IPS-15b (cell line): ENCODE data around the gene DDX39A.
"Not testable (repeated sequence)": the region's sequence is repeated elsewhere in the genome, so short reads cannot be mapped to it uniquely, and the experiment has no call there.

Experiments used
- H3K27me3 ChIP-seq: one replicate; pipeline ENCODE4 v1.6.1; 2013; ENCODE audit warnings: low read length; ENCODE audit not compliant: control insufficient read depth, insufficient read depth
- H3K36me3 ChIP-seq: one replicate; pipeline ENCODE4 v1.6.1; 2013; ENCODE audit warnings: low read length; ENCODE audit not compliant: control insufficient read depth, insufficient read depth
- H3K4me1 ChIP-seq: one replicate; pipeline ENCODE4 v1.6.1; 2013; ENCODE audit warnings: mild to moderate bottlenecking, low read length; ENCODE audit not compliant: control insufficient read depth, insufficient read depth
- H3K4me3 ChIP-seq: one replicate; pipeline ENCODE4 v1.5.1; 2013; ENCODE audit warnings: low read depth, low read length
- H3K9ac ChIP-seq: one replicate; pipeline ENCODE4 v1.6.1; 2013; ENCODE audit warnings: low read depth, mild to moderate bottlenecking, low read length
- H3K9me3 ChIP-seq: one replicate; pipeline ENCODE4 v1.6.1; 2013; ENCODE audit warnings: mild to moderate bottlenecking, low read length; ENCODE audit not compliant: control insufficient read depth, insufficient read depth

DDX39A gene

DNA sequence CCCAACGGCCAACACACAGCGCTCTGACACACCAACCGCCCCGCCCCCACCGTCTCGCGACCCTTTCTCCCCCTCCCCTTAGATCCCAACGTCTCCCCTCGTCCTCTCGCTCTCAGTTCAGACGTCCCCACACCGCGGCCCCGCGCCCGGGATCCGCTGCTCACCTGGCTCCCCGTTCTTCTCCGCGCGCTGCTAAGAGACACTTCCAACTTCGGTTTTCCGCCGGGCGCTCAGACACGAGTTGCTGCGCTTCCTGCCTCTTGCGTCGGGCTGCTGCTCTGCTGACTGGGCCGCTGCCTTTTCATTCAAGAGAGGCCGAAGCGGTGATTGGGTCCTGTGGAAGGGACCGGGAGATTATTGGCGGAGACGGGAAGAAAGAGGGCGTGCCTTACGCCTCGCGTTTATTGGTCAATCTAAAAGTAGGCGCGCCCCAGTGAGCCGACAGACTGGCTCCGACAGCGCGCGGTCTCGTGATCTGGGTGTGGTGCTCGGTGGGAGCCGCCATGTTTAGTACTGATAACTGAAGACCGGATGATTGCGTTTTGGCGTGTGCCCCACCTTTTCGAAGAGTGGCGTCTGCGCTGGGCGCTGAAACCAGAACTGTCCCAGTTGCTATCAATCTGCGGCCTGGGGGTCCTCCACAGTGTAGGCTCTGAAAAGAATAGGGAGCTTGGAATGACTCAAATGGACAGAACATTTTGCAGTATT lies at the start of gene DDX39A:
DDX39A (minus strand) TSS at position 236 of the 708 bp plus-strand sequence. CDS start 6,121 bp downstream, outside the sequence.
- H3K9me3 ChIP-seq: no peaks in the 10 kb centered on the region
- peak within 1 kb of the TSS; percentile 76 for H3K9ac ChIP-seq
- H3K36me3 ChIP-seq: peaks cover 8% of the 10 kb centered on the region
- no peaks in the 10 kb centered on the region for H3K27me3 ChIP-seq
- H3K4me1 ChIP-seq: peaks cover 3% of the 10 kb centered on the region
- H3K4me3 ChIP-seq: peak within 1 kb of the TSS; percentile 87

DNA sequence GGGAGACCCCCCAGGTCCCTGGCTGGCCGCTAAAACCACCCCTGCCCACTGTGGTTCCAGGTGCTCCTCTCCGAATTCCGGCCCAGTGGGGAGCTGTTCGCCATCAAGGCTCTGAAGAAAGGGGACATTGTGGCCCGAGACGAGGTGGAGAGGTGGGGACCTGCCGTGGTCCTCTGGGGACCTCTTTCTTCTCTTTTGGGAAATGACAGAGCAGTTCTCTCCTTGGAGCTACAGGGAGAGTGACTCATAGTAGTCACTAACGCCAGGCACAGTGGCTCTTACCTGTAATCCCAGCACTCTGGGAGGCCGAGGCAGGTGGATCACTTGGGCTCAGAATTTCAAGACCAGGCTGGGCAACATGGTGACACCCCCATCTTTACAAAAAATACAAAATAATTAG lies 48.7 kb upstream of the DDX39A start:
- H3K4me3 ChIP-seq: no peak overlapping the region

DNA sequence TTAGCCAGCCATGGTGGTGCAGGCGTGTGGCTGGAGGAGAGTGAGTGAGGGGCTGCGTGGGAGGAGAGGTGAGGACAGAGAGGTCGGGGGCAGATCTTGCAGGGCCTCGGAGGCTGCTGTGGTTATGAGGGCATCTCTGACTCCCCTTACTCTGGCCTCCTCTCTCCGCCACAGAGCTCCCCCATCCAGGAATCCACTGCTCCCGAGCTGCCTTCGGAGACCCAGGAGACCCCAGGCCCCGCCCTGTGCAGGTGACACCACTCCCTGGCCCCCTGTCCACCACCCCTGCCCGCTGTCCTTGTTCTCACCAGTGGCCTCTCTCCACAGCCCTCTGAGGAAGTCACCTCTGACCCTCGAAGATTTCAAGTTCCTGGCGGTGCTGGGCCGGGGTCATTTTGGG lies 48.2 kb upstream of the DDX39A start:
- Histone ChIP-seq H3K9me3 (no peaks in the 10 kb centered on the region), H3K36me3 (peaks cover 28% of the 10 kb centered on the region), H3K4me1 (no peaks in the 10 kb centered on the region), H3K9ac (no peak overlapping the region), H3K27me3 (no peaks in the 10 kb centered on the region), H3K4me3 (no peak overlapping the region)

More for the DNA sequence above, 48.7 kb upstream of the DDX39A start:
- peaks cover 28% of the 10 kb centered on the region for H3K36me3 ChIP-seq
- no peaks in the 10 kb centered on the region for H3K27me3 ChIP-seq
- H3K4me1 ChIP-seq: no peaks in the 10 kb centered on the region
- no peaks in the 10 kb centered on the region for H3K9me3 ChIP-seq
- H3K9ac ChIP-seq: no peak overlapping the region

DNA sequence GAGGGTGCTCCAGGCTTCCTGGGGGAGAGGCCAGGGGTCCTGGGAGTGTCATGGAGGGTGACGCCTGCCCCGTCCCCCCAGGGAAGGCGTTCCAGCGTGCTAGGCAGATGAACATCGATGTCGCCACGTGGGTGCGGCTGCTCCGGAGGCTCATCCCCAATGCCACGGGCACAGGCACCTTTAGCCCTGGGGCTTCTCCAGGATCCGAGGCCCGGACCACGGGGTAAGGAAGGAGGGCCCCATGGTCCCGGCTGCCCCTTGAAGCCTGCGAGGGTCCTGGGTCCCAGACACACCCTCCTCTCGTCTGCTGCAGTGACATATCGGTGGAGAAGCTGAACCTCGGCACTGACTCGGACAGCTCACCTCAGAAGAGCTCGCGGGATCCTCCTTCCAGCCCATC lies 44.6 kb upstream of the DDX39A start:
- H3K27me3 ChIP-seq: no peaks in the 10 kb centered on the region
- H3K9ac ChIP-seq: no peak overlapping the region
- H3K4me3 ChIP-seq: no peak overlapping the region
- H3K9me3 ChIP-seq: no peaks in the 10 kb centered on the region
- peaks cover 18% of the 10 kb centered on the region for H3K36me3 ChIP-seq
- no peaks in the 10 kb centered on the region for H3K4me1 ChIP-seq

DNA sequence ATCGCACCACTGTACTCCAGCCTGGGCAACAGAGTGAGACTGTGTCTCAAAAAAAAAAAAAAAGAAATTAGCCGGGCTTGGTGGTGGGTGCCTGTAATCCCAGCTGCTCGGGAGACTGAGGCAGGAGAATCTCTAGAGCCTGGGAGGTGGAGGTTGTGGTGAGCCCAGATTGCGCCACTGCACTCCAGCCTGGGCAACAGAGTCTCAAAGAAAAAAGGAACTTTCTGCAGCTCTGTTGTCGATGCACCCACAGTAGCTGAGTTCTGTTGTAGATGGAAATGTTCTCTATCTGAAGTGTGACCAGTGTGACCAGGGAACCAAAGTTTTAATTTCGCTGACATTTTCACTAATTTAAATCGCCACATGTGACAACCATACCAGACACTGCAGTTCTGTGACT lies 43.3 kb upstream of the DDX39A start:
- not testable (repeated sequence) for H3K4me1 ChIP-seq, H3K9me3 ChIP-seq, H3K4me3 ChIP-seq, H3K27me3 ChIP-seq, H3K9ac ChIP-seq
- peaks cover 18% of the 10 kb centered on the region for H3K36me3 ChIP-seq

DNA sequence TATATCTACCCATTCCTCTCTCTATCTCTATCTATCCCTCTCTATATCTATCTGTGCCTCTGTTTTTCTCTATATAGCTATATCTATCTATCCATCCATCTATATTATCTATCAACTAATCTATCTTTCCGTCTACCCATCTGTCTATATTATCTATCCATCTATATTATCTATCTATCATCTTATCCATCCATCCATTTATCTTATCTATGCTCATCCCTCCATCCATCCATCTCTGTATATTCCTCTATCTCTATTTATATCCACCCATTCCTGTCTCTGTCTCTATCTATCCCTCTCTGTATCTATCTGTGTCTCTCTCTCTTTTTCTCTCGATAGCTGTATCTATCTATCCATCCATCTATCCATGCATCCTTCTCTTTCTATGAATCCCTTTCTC lies 41.8 kb upstream of the DDX39A start:
- H3K4me3 ChIP-seq: no peak overlapping the region
- no peak overlapping the region for H3K9ac ChIP-seq
- H3K4me1 ChIP-seq: no peaks in the 10 kb centered on the region
- no peaks in the 10 kb centered on the region for H3K27me3 ChIP-seq
- peaks cover 16% of the 10 kb centered on the region for H3K36me3 ChIP-seq
- H3K9me3 ChIP-seq: no peaks in the 10 kb centered on the region

DNA sequence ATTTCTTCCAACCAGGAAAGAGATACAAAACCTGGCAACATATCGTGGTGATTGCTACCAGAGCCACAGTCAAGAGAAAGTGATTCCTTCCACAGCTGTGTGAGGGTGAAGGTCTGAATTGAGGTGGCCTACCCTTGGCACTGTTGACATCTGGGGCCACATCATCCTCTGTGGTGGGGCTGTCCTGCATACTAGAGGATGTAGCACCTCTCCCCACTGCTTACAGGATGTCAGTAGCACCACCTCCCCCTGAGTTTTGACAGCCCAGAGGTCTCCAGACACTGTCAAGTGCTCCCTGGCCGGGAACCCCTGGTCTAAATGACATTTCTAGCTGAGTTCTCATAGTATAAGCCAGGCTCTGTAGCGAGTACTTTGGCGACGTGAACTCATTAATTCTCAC lies 40.6 kb upstream of the DDX39A start:
- Histone ChIP-seq H3K27me3 (no peaks in the 10 kb centered on the region), H3K9ac (no peak overlapping the region), H3K4me1 (no peaks in the 10 kb centered on the region), H3K4me3 (no peak overlapping the region), H3K9me3 (no peaks in the 10 kb centered on the region), H3K36me3 (peaks cover 12% of the 10 kb centered on the region)

DNA sequence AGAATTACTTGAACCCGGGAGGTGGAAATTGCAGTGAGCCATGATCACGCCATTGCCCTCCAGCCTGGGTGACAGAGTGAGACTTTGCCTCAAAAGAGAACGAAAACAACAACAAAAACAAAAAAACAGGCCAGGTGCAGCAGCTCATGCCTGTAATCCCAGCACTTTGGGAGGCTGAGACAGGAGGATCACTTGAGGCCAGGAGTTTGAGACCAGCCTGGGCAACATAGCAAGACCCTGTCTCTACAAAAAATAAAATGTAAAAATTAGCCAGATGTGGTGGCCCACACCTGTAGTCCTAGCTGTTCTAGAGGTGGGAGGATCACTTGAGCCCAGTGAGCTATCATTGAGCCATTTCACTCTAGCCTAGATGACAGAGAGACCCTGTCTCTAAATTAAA lies 33.2 kb upstream of the DDX39A start:
- H3K9ac ChIP-seq, H3K9me3 ChIP-seq, H3K4me3 ChIP-seq, H3K4me1 ChIP-seq, H3K27me3 ChIP-seq: not testable (repeated sequence)
- H3K36me3 ChIP-seq: peaks cover 18% of the 10 kb centered on the region

DNA sequence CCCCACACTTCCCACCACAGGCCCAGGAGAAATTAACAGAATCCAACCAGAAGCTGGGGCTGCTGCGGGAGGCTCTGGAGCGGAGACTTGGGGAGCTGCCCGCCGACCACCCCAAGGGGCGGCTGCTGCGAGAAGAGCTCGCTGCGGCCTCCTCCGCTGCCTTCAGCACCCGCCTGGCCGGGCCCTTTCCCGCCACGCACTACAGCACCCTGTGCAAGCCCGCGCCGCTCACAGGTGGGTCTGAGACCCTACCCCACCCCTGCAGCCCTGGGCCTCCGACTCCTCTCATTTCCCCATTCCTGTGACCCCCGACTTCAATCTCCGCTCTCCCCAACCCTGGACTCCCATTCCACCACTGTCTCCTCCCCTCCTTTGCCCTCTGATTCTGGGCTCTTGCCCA lies 31.7 kb upstream of the DDX39A start:
- Histone ChIP-seq H3K9ac (no peak overlapping the region), H3K36me3 (peaks cover 25% of the 10 kb centered on the region), H3K9me3 (no peaks in the 10 kb centered on the region), H3K4me1 (no peaks in the 10 kb centered on the region), H3K27me3 (no peaks in the 10 kb centered on the region), H3K4me3 (no peak overlapping the region)

DNA sequence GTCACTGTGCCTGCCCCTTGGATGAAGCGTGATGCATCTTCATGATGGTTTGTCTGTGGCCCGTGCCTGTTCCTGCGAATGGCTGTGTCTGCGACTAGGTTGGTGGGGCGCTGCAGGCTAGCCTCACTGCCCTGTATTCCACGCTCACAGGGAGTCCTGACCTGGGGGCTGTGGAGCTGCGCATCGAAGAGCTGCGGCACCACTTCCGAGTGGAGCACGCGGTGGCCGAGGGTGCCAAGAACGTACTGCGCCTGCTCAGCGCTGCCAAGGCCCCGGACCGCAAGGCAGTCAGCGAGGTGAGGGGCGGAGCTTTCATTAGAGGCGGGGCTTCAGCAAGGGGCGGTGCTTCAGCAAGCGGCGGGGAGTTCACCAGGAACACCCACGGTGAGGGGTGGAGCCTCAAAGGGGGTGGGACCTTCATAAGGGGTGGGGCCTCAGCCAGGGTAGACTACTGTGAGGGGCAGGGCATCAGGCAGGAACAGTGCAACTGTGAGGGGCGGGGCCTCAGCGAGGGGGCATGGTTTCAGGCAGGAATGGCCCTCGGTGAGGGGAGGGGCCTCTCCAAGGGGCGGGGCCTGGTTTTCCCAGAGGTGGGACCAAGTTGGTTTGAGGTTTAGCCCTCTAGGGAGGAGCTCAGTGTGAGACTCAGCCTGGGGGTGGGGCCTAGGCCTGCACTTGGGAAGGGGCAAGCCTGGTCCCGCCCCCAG lies 31.2 kb upstream of the DDX39A start:
- Histone ChIP-seq H3K9me3 (no peaks in the 10 kb centered on the region), H3K4me3 (no peak overlapping the region), H3K27me3 (no peaks in the 10 kb centered on the region), H3K9ac (no peak overlapping the region), H3K36me3 (peaks cover 25% of the 10 kb centered on the region), H3K4me1 (no peaks in the 10 kb centered on the region)

DNA sequence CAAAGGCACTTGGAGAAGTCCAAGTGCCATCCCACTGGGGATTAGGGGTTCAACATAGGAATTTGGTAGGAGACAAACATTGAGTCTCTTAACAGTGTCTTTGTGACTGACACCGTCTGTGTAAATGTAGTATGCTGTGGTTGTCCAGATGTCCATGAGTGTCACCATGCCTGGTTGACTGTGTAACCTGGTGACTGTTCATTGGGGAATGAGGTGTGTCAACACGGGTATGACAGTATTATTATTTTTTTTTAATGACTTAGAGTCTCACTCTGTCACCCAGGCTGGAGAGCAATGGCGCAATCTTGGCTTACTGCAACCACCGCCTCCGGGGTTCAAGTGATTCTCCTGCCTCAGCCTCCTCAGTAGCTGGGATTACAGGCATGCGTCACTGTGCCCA lies 30.2 kb upstream of the DDX39A start:
- H3K36me3 ChIP-seq: peaks cover 32% of the 10 kb centered on the region
- H3K9me3 ChIP-seq: no peaks in the 10 kb centered on the region
- no peaks in the 10 kb centered on the region for H3K4me1 ChIP-seq
- no peaks in the 10 kb centered on the region for H3K27me3 ChIP-seq
- no peak overlapping the region for H3K9ac ChIP-seq
- no peak overlapping the region for H3K4me3 ChIP-seq

DNA sequence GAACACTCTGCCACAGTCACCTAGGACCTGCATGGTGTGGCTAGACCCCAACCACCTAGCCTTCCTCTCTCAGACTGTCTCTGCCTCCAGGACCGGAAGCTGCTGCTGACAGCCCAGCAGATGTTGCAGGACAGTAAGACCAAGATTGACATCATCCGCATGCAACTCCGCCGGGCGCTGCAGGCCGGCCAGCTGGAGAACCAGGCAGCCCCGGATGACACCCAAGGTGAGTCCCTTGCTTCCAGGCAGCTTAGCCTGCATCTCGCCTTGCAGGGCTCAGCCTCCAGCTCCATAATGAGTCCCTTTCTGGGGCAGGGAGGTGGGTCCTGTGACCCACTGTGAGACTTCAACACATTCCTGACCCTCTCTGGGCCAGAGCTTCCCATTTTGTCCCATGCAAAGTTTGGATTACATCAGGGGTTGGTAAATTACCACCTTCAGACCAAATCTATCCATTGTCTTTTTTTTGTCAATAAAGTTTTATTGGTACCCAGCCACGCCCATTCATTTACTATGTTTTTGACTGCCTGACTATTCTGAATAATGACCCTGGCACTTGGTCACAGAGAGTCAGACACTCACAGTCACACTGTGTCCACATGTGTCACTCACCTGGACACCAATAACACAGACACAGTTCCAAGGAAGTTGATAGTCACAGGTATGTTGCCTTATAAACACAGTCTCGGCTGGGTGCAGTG lies 27.3 kb upstream of the DDX39A start:
- H3K9me3 ChIP-seq: no peaks in the 10 kb centered on the region
- no peaks in the 10 kb centered on the region for H3K27me3 ChIP-seq
- H3K36me3 ChIP-seq: peaks cover 47% of the 10 kb centered on the region
- H3K9ac ChIP-seq: no peak overlapping the region
- no peaks in the 10 kb centered on the region for H3K4me1 ChIP-seq
- H3K4me3 ChIP-seq: no peak overlapping the region
